GM19468 (cell line): ENCODE measurements around the gene SYNE2.

ENCODE experiments used
- ATAC-seq: cut with Tn5 transposase; IDR thresholded peaks from one replicate; pipeline ENCODE4 v1.9.1; 2021; ENCODE audit warnings: mild to moderate bottlenecking, moderate library complexity, moderate number of reproducible peaks; ENCODE audit not compliant: unreplicated experiment; ENCODE audit errors: extremely low read depth

Gene SYNE2

DNA sequence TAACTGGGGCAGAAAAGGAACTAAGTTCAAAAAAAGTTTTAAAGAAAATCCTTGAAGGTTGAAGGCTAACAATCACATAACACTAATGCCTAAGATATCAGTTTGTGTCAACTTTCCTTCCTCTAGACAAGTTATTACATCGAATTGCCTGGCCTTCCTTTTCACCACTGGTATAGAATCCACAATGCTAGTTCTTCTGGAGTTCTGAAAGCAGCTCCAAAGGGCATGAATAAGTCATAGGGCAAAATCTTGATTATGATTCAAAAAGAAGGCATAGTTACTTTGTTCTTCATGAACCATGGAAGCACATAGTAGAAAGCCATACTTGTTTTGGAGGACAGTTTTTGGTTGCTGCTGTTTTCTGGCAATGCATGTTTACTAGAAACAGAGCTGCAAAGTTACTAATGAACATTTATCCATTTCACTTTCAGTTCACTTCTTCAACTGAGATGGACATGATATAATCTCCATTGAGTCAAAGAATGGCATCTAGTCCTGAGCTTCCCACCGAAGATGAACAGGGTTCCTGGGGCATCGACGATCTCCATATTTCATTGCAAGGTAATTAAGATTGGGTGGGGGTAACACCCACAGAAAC lies 56.0 kb downstream of the SYNE2 start:
- ATAC-seq: no peak

DNA sequence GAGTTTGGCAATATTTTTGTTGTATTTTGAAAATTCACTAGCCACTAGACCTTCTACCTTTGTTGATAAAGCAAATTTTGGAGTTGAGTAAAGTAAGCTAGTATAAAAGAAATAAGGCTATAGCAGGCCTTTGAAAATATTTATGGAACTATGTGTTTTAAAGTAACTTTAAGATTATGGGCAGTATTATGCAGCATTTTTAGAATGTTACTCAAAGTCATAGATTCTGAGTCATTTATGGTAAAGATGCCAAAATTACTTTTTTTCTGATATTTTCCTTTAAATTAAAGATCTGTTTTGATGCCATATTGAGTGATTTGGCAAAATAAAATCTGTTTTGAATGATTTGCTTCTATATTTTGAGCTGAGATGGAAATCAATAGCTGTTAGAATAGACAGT lies 57.2 kb downstream of the SYNE2 start:
- ATAC-seq: no peak

GRCh38 chr14:63910583-63911363 lies 58.0 kb downstream of the SYNE2 start:
- ATAC-seq: no peak

DNA sequence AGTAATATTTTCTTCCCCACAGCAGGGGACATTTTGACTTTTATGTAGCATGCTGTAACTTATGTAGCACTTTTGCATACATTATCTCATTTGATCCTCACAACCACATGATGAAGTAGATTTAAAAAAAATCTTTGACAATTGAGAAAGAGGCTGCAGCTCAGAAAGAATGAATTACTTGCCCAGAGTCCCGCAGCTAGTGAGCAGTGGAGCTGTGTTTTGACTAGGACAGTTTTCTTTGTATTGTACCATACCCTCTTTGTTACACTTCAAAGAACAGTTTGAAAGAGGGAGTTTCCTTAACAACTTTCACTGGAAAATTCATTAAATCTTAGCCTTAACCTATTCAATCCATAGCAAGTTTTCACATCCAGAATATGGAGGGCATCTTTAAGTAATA lies 58.6 kb downstream of the SYNE2 start:
- ATAC-seq: no peak

GRCh38 chr14:63912286-63912685 lies 59.5 kb downstream of the SYNE2 start:
- ATAC-seq: no peak

- no peak for ATAC-seq
These were observed 65.6 kb downstream of the SYNE2 start for GRCh38 chr14:63918411-63918810.

DNA sequence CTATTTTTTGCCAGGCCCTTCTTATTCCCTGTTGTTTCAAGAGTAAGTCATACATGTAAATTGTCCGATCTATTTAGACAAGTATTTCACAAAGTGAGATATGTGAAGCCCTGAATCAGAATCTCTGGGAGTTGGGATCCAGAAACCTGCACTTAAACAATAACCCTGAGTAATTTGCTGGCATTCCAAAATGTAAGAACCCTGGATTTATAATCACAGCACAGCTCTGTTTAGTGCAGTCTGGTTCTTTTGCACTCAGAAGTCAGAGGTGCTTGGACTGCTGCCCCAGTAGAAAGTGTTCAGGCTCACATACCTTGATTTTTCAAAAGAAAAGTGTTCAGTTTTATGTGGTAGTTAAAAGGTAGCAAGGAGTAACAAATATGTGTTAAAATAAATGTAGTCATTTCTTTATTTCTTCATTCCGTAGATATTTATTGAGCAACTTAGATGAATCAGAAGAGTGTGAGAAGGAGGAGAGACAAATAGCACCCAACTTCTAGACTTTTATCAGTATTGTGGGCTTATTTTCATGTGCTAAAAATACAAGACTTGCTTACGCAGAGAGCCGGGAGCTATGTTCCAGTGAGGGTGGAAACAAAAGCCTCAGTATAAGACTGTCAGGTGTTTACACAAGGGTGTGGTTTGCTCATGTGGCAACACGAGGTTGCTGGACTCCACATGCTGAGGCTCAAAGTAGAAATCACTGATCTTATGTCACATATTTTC lies 70.1 kb downstream of the SYNE2 start:
- ATAC-seq: no peak

DNA sequence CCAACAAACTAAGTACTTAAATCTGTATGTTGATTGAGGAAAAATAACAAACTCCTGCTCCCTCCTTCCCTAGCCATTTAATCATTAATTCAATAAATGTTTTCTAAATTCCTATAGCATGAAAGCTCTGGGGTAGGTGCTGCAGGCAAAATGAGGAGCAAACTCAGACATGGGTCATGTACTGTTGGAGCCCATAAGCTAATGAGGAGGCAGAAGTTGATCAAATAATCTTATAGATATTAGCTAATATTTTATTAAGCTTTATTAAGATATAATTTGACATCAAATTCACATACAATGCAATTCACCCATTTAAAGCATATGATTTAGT lies 70.6 kb downstream of the SYNE2 start:
- no peak for ATAC-seq

GRCh38 chr14:63924375-63924774 lies 71.6 kb downstream of the SYNE2 start:
- ATAC-seq: no peak

DNA sequence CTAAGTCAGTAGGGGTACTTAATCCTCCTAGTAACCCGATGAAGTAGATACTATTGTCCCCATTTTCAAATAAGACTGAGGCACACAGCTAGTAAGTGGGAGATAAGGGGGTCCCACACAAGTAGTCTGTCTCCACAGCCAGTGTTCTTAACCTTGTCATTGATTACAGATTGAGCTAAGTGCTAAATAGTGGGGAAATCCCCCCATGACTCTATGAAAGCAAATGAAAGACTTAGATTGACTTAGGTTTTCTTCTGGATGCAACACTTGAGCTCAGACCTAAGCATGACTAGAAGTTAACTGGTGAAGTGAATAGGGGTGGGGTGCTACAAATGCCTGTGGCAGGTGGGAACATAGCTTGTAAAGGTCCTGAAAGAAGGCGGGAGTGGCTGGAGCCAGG lies 73.8 kb downstream of the SYNE2 start:
- no peak for ATAC-seq

DNA sequence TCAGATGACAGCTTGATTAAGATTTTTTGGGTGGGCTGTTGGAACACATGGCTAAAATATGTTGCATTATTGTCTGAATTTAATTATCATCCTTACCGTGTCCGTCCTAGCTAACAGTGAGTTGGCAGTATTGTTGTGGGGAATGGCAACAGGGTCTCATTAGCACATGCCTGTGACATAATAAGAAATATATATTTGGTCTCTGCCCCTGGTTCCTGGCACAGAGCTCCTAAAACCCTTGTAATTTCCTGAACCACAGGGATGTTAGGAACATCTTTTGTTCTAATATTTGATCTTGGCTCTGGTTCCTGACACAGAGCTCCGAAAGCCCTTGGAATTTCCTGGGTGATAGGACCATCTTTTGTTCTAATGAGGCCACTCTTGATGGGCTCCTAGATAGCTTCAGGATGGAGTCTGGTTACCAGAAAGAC lies 76.0 kb downstream of the SYNE2 start:
- no peak for ATAC-seq

DNA sequence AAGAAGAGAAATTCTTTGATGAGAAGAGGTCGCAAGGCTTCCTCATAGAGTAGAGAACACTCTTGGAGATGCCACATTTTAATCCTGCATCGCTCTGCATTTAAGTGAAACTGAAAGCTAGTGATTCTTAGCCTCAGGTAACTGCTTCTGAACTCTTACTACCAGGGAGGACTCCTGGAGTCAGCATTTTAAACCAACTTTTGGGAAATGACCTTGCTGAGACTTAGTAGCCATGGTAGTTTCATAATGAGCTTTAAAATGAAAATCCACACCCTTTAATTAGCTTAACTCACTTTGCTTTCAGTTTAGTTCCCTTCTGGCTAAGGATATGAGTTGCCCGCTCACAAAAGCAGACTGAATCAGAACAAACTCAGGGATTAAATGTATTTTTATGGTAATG lies 80.3 kb downstream of the SYNE2 start:
- peak; percentile 21 for ATAC-seq

- no peak for ATAC-seq
These were observed 80.9 kb downstream of the SYNE2 start for GRCh38 chr14:63933711-63934110.

DNA sequence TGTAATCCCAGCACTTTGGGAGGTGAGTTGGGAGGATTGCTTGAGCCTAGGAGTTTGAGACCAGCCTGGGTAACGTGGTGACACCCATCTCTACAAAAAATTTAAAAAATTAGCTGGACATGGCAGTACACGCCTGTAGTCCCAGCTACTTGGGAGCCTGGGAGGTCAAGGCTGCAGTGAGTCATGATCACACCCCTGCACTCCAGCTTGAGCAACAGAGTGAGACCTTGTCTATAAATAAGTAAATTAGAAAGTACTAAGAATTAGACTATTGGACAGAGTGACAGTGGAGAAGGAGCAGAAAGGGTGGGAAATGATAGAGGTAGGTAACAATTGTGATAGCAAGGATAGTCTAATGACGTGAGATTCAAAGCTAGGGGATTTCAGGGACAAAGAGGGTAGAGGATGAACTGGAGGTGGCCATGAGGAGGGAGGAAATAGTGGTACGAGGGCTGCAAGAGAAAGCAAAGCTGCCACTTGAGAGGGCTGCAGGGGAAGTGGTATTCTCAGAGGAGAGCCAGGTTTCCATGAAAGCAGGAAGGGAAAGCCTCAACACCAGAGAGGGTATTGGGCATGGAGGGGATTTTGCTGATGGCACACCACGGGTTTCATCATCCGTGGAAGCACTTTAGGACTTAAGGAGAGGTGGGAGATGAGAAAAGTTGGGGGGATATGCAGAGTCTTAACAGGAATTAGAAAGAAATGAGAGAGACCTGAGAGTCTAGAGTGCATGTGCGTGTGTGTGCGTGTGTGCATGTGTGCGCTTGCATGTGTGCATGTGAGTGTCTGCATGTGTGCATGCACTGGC lies 85.6 kb downstream of the SYNE2 start:
- ATAC-seq: no peak

DNA sequence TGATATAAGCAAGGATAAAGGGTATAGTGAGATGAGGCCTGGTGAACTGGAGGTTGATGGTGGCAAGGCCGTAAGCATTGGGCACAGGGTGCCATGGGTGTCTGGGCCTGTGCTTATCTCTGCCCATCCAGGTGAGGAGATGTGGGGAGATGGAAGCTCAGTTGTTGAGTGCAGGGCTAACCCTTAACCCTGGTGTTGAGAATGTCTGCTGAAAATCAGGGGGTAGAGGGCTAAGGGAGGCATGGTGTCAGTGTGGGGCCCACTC lies 86.1 kb downstream of the SYNE2 start:
- no peak for ATAC-seq

GRCh38 chr14:63940387-63940786 lies 87.6 kb downstream of the SYNE2 start:
- no peak for ATAC-seq

GRCh38 chr14:63941023-63941422 lies 88.2 kb downstream of the SYNE2 start:
- no peak for ATAC-seq

GRCh38 chr14:63949696-63950095 lies 96.9 kb downstream of the SYNE2 start:
- ATAC-seq: no peak

- ATAC-seq: no peak
These were observed 98.2 kb downstream of the SYNE2 start for GRCh38 chr14:63951021-63951420.

DNA sequence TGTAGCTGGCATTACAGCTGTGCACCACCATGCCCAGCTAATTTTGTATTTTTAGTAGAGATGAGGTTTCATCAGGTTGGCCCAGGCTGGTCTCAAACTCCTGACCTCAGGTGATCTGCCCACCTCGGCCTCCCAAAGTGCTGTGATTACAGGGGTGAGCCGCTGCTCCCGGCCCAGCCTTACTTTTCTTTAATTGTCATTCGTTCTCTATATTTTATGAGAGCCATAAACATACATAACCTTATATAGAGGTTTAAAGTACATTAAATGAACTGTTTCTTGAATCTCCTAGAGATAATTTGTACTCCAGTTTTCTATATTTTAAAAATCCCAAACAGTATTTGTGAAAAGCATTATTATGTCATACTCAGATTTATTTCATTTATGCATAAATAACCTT lies 98.6 kb downstream of the SYNE2 start:
- no peak for ATAC-seq
